SK-N-SH (cell line): ENCODE data around the gene ELAVL2.

Source experiments
- CHD2 ChIP-seq: fragments of 150-350 bp; IDR thresholded peaks from 2 replicates; pipeline ENCODE4 v1.6.1; 2018; ENCODE audit warnings: low read length; ENCODE audit not compliant: partially characterized antibody
- CTCF ChIP-seq: fragments of 200-600 bp; sonication (generic); IDR thresholded peaks from 2 replicates; pipeline ENCODE4 v1.6.1; 2017; ENCODE audit warnings: antibody characterized with exemption, mild to moderate bottlenecking, moderate library complexity
- MEF2A ChIP-seq: IDR thresholded peaks from 2 replicates; pipeline ENCODE4 v1.4.0; 2012; ENCODE audit warnings: low read depth, borderline replicate concordance
- POLR2AphosphoS5 ChIP-seq: IDR thresholded peaks from 2 replicates; pipeline ENCODE4 v1.6.1; 2012; ENCODE audit warnings: low read depth, low read length
- TAF1 ChIP-seq: IDR thresholded peaks from 2 replicates; pipeline ENCODE4 v1.6.1; 2012; ENCODE audit warnings: low read depth, mild to moderate bottlenecking, low read length, moderate library complexity, borderline replicate concordance

DNA sequence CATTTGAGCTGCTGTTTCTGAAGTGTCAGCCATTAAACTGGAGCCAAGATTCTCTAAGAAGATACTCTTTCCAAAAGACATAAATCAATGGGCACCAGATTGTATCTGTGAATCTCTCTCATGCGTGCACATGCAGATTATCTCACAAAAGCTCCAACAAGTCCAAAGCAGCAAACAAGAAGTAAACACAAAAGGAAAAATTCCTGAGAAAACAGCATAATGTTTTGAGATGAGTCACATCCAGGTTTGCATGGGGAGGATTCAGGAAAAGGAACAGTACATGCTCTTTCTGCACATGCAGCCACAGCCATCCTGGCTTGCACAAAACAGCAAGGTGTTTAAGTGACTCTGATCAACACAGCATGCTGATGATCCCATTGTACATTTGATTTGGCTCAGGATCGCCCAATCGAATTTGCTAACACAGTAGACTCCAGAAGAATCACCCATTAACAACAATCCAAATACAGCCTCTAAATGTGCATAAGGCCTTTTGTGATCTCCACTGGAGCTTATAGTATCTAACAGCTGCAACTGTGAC, 143.1 kb downstream of the ELAVL2 start:
- TF ChIP-seq POLR2AphosphoS5 (no peak), CHD2 (no peak), TAF1 (no peak), CTCF (no peak), MEF2A (no peak)
